ENCODE results near the gene XRCC4.

Gene XRCC4

GRCh38 chr5:83071286-83072051, 5.9 kb upstream of the XRCC4 start:
- no peak for DNase-seq (ENCODE audit: low spot score)

- no peak for DNase-seq (ENCODE audit: low spot score)
Observed at GRCh38 chr5:83072966-83073365, 4.4 kb upstream of the XRCC4 start.

- no peak for DNase-seq (ENCODE audit: low spot score)
Observed at GRCh38 chr5:83077662-83078261, 415 bp downstream of the XRCC4 start.

GRCh38 chr5:83082750-83083149, 5.4 kb downstream of the XRCC4 start:
- DNase-seq (ENCODE audit: low spot score), result no peak

DNA sequence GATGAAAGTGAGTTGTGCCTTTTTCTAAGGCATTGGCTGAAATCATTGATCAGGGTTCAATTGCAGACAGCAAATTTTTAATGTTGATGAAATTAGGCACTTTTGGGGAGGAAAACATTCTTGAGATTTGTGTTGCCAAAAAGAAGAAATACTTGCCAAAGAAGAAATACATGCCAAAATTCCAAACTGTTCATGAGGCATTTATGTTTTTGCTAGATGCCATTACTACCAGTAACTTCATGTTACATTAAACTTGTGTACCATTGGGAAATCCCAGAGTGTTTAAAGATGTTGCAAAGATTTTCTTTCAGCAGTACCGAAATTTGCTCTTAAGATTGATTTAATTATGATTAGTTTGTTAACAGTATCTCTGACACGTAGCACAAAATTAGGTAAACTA, 7.0 kb downstream of the XRCC4 start:
- DNase-seq (ENCODE audit: low spot score), result no peak

DNA sequence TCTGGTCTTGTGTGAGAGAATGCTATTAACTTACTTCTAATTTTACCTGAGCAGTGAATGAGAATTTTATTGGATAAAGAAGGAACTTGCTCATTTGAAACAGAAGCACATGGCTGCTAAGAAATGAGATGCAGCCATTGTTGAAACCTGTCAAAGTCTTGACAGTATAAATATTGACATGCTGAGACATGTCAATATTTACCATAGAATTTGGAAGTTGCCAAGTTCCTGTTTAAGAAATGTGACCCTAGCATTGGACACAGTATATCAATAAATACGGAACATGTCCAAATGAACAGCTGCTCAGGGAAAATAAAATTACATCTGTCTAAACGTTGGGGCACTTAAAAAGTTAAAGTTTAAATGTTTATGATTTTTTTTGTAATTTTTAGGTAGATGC, 7.8 kb downstream of the XRCC4 start:
- no peak for DNase-seq (ENCODE audit: low spot score)

DNA sequence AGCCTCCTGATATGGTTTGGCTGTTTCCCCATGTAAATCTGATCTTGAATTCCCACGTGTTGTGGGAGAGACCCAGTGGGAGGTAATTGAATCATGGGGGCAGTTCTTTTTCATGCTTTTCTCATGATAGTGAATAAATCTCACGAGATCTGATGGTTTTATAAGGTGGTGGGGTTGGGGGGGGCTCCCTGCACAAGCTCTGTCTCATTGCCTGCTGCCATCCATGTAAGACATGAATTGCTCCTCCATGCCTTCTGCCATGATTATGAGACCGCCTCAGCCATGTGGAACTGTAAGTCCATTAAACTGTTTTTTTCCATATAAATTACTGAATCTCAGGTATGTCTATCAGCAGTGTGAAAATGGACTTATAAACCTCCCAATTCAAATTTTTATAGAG, 12.8 kb downstream of the XRCC4 start:
- DNase-seq (ENCODE audit: low spot score), result no peak

- no peak for DNase-seq (ENCODE audit: low spot score)
Observed at GRCh38 chr5:83092619-83093018, 15.3 kb downstream of the XRCC4 start.

DNA sequence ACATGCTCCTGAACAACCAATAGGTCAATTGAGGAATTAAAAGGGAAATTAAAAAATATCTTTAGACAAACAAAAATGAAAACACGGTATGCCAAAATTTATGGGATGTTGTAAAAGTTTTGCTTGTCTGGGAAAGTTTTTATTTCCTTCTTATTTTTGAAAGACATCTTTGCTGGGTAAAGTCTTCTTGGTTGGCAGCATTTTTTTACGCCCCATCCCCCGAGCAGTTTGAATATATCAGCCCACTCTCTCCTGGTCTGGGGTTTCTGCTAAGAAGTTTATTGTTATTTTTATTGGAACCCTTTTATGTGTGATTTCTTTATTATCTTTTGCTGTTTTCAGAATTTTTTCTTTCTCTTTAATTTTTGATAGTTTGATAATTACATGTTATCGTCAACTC, 16.3 kb downstream of the XRCC4 start:
- no peak for DNase-seq (ENCODE audit: low spot score)

- DNase-seq (ENCODE audit: low spot score), result no peak
Observed at GRCh38 chr5:83095163-83095956, 18.0 kb downstream of the XRCC4 start.

DNA sequence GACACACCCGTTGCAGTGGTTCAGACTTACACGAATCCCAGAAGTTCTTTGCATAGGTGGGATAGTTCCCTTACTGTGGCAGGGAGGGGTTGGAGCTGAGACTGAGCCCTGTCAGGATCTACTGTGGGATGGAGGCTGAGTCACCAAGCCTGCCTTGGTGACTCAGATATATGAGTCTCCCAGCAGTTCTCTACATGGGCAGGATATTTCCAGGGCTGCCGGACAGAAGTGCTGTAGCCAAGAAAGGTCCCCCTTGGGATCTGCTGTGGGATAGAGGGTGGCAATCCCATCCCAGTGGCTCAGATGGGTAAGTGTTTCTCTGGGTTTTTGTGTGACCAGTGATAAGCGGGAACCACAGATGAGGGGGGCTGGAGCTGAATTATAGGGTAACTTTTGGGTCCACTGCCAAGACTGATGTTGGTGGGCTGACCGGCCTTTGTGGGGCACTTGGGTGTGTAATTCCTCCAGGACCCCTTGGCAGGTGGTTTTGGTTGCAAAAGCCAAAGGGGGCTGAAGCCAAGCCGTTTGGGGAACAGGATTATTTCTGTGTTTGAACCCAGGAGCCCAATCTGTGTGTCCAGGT, 18.7 kb downstream of the XRCC4 start:
- DNase-seq (ENCODE audit: low spot score), result no peak

DNA sequence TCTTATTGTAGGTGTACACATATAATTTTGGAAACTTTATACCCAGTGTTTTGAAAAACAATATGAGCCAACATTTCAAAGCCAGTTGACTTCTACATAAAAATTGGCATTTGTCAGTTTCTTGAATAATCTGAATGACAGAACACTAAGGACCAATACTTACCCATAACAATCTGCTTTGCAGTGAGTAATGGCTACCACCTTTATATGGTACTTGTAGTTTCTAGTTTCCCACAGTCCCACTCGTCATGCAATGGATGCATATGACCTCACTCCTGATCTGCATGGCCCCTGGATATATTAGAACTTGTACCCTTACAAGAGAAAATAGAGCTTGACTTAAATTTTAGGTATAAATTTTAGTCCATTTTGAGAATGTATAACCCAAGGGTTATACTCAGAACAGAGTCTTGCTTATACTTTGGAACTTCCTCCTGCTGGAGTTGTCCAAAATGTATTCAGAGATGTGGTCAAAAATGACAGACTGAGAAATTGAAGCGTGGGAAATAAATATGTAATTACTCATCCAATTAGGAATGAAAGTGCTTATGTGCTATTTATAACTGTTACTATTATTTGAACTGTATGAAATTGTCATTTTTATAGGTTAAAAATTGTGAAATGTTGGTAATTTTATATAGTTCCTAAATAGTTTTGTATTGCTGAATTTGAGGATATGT, 19.5 kb downstream of the XRCC4 start:
- no peak for DNase-seq (ENCODE audit: low spot score)

DNA sequence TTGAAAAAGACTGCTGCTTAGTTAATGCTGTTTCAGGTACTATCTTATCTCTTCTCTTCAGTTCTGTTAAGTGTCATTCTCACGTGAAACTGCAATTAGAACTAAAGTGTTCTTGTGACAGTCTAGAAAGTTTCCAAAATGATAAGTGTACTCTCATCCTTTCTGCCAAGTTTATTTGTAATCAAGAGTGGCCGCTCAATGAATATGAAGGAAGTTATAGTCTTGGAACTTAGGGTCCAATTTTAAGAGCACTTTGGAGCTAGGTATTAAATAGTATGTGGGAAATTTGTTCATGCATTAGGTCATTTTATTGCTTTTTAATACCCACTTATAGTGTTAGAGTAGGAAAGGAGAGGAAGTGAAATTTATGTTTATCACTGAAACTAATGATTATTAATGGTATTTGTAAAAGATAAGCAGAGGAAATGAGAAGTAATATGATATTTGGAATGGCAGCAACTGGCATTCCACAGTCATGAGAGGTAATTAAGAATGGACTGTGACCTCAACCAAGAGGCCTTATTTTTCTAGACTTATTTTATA, 20.4 kb downstream of the XRCC4 start:
- no peak for DNase-seq (ENCODE audit: low spot score)

DNA sequence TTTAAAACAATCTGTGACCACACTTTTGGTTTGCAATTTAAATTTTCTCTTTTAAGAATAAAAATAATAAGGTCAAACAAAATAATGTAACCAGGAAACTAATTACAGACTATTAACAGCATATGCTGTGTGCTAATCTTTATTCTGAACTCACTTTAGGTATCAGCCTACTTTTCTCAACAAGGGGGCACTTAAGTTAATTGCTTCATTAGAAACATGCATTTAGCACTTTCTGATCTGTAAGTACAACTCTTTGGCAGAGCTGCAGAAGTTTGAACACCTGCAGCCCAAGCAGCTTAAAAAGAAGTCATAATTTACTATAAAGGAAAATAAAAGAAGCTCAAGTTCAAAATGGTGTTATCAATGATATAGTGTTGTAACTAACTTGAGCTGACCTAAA, 21.7 kb downstream of the XRCC4 start:
- no peak for DNase-seq (ENCODE audit: low spot score)

DNA sequence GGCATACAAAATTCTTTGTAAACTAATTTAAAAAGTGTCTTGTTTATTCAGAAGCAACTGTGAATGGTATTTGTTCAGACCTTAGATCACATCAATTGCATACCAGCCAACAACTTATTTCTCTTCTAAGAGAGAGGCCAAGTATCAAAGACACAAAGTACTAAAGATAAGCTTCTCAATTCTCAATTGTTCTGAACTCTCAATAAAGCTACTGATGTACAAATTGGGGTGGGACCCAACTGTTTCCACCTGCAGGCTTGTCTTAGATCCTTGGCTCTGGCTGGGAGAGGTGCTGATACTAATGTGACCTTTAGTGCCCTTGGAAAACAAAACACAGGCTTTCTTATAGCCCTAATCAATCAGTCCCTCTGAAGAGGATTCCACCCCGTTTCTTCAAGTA, 22.1 kb downstream of the XRCC4 start:
- no peak for DNase-seq (ENCODE audit: low spot score)

- no peak for DNase-seq (ENCODE audit: low spot score)
Observed at GRCh38 chr5:83101514-83101913, 24.2 kb downstream of the XRCC4 start.

DNA sequence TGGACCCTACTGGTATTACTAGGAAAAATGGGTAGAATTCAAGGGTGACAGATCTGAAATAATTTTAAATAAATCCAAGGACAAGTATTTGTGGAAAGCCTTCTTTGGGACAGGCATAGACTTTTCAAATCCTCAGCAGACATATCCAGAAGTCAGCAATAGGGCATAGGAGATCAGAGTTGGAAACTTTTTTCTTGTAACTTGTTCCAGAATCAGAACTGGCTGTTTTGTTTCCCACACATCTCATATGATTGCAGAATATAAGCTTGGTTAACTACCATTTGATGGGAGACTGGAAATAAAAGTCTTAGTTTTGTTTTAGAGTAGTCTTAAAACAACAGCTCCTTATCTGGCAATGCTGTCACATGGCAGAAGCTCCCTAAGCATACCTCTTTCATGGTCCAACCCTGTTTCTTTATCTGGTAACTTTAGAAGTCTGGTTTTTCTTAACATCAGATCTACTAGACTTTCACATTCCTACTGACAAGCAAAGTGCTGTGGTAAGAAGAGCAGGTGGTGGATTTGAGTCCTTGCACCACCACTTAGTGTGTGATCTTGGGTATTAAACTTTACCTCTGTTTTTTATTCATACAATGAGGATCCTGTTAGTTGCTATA, 25.1 kb downstream of the XRCC4 start:
- DNase-seq (ENCODE audit: low spot score), result no peak

GRCh38 chr5:83104021-83104420, 26.7 kb downstream of the XRCC4 start:
- no peak for DNase-seq (ENCODE audit: low spot score)

- no peak for DNase-seq (ENCODE audit: low spot score)
Observed at GRCh38 chr5:83107692-83108420, 30.5 kb downstream of the XRCC4 start.

DNA sequence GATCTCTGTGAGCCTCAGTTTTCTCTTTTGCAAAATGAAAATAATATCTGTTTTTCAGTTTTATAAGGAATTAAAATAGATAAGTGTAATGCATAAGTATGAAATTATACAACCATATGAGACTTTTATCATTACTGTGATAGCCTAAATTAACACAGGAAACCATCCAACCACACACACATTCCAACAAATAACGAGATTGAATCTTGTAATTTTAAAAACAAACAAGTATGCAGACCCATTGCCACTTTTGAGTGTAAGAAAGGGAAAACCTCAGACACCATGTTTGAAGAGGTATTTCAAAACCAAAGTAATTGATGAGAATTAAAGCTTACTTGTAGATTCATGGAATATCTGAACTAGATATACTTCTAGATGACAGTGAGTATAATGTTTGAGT, 32.0 kb downstream of the XRCC4 start:
- no peak for DNase-seq (ENCODE audit: low spot score)

DNA sequence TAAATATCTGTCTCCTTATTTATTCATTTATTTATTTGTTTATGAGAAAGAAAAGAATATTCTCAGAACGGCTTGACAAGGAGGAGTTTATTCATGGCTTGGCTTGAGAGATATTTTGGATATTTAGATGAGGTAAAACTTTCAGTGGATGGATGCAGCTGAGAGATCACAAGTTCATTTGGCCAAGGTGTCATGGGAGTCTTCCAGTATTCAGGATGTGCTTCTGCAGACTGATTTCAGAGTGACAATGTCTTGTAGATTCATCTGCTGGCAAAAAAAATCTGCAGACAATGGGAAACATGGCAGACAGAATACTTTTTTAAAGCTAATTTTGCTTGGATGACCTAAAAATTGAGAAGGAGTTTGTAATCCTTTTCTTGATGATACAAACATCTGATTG, 38.5 kb downstream of the XRCC4 start:
- no peak for DNase-seq (ENCODE audit: low spot score)

All from NAMALWA (cell line).